PC-3 (cell line): ENCODE results near the gene LYZL2. TPM values are rescaled to one million over a fixed set of nuclear protein-coding genes. Genes with fewer than 3 reads are reported as not detected.
"Not testable (repeated sequence)": the region's sequence is repeated elsewhere in the genome, so short reads cannot be mapped to it uniquely, and the experiment has no call there.

ENCODE experiments used
- ATAC-seq: fragments of 200-7000 bp; cut with Tn5 transposase; 2 replicates; pipeline ENCODE4 v1.9.1; 2020; ENCODE audit warnings: mild to moderate bottlenecking, moderate library complexity
- BruUV-seq: library from RNA; stranded (reverse); fragments of 400-500 nt; replicated peaks from 2 replicates; lab custom pipeline; 2021; lab: Mats Ljungman, UMichigan
- CTCF ChIA-PET: fragments of 300-600 bp; sonication (Branson Sonifier 250); formaldehyde crosslinking; loops from one replicate; lab custom pipeline; 2022; ENCODE audit warnings: antibody characterized with exemption; lab: Charles Lee
- POLR2A ChIA-PET: fragments of 300-600 bp; sonication (Branson Sonifier 250); formaldehyde crosslinking; loops from one replicate; lab custom pipeline; 2022; ENCODE audit warnings: antibody characterized with exemption; ENCODE audit not compliant: unreplicated experiment; lab: Charles Lee
- DNase-seq: peaks from one replicate; pipeline ENCODE4 v3.0.0-alpha.2; 2015
- H2AFZ ChIP-seq: fragments of 300-600 bp; sonication (generic); 2 replicates; pipeline ENCODE4 v1.6.0; 2016; ENCODE audit warnings: antibody characterized with exemption, low read length
- H3F3A ChIP-seq: fragments of 300-600 bp; sonication (generic); one replicate; pipeline ENCODE4 v1.6.0; 2017; ENCODE audit warnings: antibody characterized with exemption, low read length, control low read depth, mild to moderate bottlenecking; ENCODE audit not compliant: unreplicated experiment
- H3K27ac ChIP-seq: fragments of 300-600 bp; sonication (generic); 2 replicates; pipeline ENCODE4 v1.5.1; 2016; ENCODE audit warnings: mild to moderate bottlenecking, low read length
- H3K27me3 ChIP-seq: fragments of 300-600 bp; sonication (generic); 2 replicates; pipeline ENCODE4 v1.6.1; 2016; ENCODE audit warnings: low read length, mixed read lengths
- H3K36me3 ChIP-seq: fragments of 300-600 bp; sonication (generic); 2 replicates; pipeline ENCODE4 v1.6.1; 2016; ENCODE audit warnings: low read depth, mixed run types, low read length, mixed read lengths
- H3K4me1 ChIP-seq: fragments of 300-600 bp; sonication (generic); 2 replicates; pipeline ENCODE4 v1.5.1; 2016; ENCODE audit warnings: low read length; ENCODE audit not compliant: insufficient read depth
- H3K4me2 ChIP-seq: fragments of 300-600 bp; sonication (generic); 2 replicates; pipeline ENCODE4 v1.6.0; 2016; ENCODE audit warnings: low read length
- H3K4me3 ChIP-seq: fragments of 300-600 bp; sonication (generic); 2 replicates; pipeline ENCODE4 v1.5.1; 2016; ENCODE audit warnings: mild to moderate bottlenecking, low read length, mixed read lengths
- H3K79me2 ChIP-seq: fragments of 300-600 bp; sonication (generic); 2 replicates; pipeline ENCODE4 v1.6.1; 2017; ENCODE audit warnings: low read length, mixed read lengths
- H3K9ac ChIP-seq: fragments of 300-600 bp; sonication (generic); 2 replicates; pipeline ENCODE4 v1.6.0; 2016; ENCODE audit warnings: mild to moderate bottlenecking, low read length
- H3K9me2 ChIP-seq: fragments of 300-600 bp; sonication (generic); replicated peaks from 2 replicates; pipeline ENCODE4 v1.6.1; 2016; ENCODE audit warnings: mixed run types, low read length, mixed read lengths
- H3K9me3 ChIP-seq: fragments of 300-600 bp; sonication (generic); 2 replicates; pipeline ENCODE4 v1.6.1; 2016; ENCODE audit warnings: low read length, mixed read lengths
- H4K20me1 ChIP-seq: fragments of 300-600 bp; sonication (generic); 2 replicates; pipeline ENCODE4 v1.6.1; 2016; ENCODE audit warnings: low read length, mixed read lengths
- EZH2 ChIP-seq: fragments of 300-600 bp; sonication (generic); IDR thresholded peaks from one replicate; pipeline ENCODE4 v1.6.1; 2017; ENCODE audit warnings: antibody characterized with exemption, mild to moderate bottlenecking, low read length; ENCODE audit not compliant: unreplicated experiment
- EZH2phosphoT487 ChIP-seq: fragments of 300-600 bp; sonication (generic); IDR thresholded peaks from 2 replicates; pipeline ENCODE4 v1.6.1; 2018; ENCODE audit warnings: mild to moderate bottlenecking, antibody characterized with exemption, low read length, borderline replicate concordance
- intact Hi-C: fragments of 100-400 bp; cut with micrococcal nuclease; formaldehyde crosslinking; loops from 2 replicates; pipeline ENCODE4 v1.9.0; 2023
- total RNA-seq: library from RNA; depleted of rRNA; stranded (reverse); fragments of >200 nt; gene quantifications from 2 replicates; pipeline ENCODE4 v1.2.3, GENCODE V29; 2014
- TF ChIP-seq, protein P1 (sequence below): fragments of 300-600 bp; sonication (generic); conservative IDR thresholded peaks from 2 replicates; pipeline ENCODE4 v1.5.1; 2017; ENCODE audit warnings: antibody characterized with exemption, low read depth, mild to moderate bottlenecking, low read length

Gene LYZL2
- total RNA-seq, 1 experiment from 2014 or later, result not detected

DNA sequence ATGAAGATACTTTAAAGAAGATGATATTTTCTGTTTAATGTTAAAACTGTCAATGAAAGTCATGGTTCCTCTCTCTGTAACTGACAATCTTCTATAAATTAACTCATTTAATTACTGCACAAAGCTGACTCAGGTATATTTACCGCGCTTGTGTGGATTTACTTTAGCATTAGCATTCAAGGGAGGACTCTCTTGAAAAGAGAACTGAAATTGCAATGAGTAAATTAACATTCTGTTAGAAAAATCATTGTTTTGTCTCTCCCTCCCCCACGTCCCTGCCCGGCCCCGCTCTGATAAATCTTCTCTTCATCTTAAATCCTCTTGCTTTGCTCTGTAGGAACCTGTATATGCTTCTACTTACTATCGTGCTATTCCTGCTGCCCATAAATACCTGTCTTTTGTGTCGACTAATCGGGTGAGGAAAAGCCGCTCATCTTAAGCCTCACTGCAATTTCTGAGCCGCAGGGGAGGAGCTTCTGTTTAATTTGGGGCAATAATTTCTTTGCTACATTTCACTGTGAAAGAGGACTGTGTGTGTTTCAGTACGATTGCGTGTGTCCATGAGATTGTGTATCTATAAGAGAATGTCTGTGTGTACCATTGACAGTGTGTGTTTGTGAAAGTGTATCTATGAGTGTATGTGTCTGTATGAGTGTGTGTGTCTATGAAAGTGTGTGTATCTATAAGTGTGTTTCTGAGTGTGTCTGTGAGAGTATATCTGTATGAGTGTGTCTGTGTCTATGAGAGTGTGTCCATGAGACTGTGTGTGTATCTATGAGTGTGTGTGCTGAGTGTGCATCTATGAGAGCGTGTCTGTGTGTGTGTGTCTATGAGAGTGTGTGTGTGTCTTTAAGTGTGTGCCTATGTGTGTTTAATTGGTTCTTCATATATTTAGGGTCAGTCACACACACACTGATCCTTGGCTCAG lies 46.5 kb upstream of the LYZL2 start:
- Histone ChIP-seq H3K9ac (no peak overlapping the region), H3F3A (no peaks in the 10 kb centered on the region), H3K79me2 (no peaks in the 10 kb centered on the region), H3K4me2 (no peak overlapping the region), H3K9me2 (no peaks in the 10 kb centered on the region), H3K36me3 (no peaks in the 10 kb centered on the region), H3K4me1 (peaks cover 5% of the 10 kb centered on the region; the same call in 1 of the 2 replicates), H3K27ac (no peak overlapping the region), H3K27me3 (no peaks in the 10 kb centered on the region), H4K20me1 (no peaks in the 10 kb centered on the region), H2AFZ (no peak overlapping the region), H3K4me3 (no peak overlapping the region), H3K9me3 (peaks cover 4% of the 10 kb centered on the region; the same call in 1 of the 2 replicates)
- ChIA-PET POLR2A (no interaction called here), CTCF (no interaction called here)
- no TSS peak for BruUV-seq
- TF ChIP-seq, protein P1, sequence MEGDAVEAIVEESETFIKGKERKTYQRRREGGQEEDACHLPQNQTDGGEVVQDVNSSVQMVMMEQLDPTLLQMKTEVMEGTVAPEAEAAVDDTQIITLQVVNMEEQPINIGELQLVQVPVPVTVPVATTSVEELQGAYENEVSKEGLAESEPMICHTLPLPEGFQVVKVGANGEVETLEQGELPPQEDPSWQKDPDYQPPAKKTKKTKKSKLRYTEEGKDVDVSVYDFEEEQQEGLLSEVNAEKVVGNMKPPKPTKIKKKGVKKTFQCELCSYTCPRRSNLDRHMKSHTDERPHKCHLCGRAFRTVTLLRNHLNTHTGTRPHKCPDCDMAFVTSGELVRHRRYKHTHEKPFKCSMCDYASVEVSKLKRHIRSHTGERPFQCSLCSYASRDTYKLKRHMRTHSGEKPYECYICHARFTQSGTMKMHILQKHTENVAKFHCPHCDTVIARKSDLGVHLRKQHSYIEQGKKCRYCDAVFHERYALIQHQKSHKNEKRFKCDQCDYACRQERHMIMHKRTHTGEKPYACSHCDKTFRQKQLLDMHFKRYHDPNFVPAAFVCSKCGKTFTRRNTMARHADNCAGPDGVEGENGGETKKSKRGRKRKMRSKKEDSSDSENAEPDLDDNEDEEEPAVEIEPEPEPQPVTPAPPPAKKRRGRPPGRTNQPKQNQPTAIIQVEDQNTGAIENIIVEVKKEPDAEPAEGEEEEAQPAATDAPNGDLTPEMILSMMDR, result no peak
- TF ChIP-seq EZH2phosphoT487 (no peak), EZH2 (no peak)
- intact Hi-C loops, result no loop called here
- DNase-seq (no peak), ATAC-seq (no peak)

DNA sequence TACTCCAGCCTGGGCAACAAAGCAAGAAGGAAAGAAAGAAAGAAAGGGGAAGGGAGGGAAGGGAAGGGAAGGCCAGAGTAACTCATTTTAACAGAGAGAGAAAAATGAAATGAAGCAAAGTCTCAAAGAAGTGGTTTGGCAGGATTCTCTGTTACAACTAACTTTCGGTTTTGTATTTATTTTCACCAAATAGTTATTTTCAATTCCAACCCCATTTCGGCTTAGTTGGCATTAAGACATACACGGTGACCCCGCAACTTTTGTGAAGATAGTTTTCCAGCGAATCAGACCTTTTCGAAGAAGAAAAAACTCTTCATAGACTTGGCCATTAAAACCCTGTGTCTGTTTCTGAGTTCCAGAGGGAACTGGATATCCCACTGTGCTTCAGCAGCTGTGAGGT lies 45.2 kb upstream of the LYZL2 start:
- CTCF ChIA-PET, result no interaction called here
- Histone ChIP-seq H2AFZ (no peak overlapping the region), H3F3A (no peaks in the 10 kb centered on the region), H3K27me3 (no peaks in the 10 kb centered on the region), H3K27ac (no peak overlapping the region), H3K4me2 (no peak overlapping the region), H3K4me1 (peaks cover 12% of the 10 kb centered on the region), H3K79me2 (no peaks in the 10 kb centered on the region), H3K9me3 (no peaks in the 10 kb centered on the region), H3K36me3 (no peaks in the 10 kb centered on the region), H3K9ac (no peak overlapping the region), H3K9me2 (no peaks in the 10 kb centered on the region), H3K4me3 (no peak overlapping the region), H4K20me1 (no peaks in the 10 kb centered on the region)
- BruUV-seq, result no TSS peak
- TF ChIP-seq EZH2 (no peak), EZH2phosphoT487 (no peak)
- TF ChIP-seq, protein P1, result no peak
- POLR2A ChIA-PET, result no interaction called here
- intact Hi-C loops, result no loop called here
- ATAC-seq, result no peak
- no peak for DNase-seq

DNA sequence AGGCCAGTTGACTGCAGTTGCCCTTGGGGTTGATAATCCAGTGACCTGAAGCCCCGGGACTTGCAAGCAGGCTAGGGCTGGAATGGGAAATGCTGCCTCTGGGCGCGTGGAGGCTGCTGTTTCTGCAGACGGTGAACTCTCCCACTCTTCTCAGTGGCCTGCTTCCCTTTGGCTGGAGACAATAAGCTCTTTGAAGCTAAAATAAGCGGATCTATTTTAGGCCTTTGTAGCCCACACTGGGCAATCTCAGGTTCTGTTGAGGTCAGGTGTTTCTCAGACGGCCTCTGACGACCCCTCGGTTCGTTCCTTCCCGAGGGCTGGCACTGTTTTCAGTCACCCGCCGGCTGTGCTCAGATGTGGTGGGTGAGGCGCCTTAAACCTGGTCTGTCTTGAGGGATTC lies 43.7 kb upstream of the LYZL2 start:
- H3K27me3 ChIP-seq, DNase-seq, H3K9ac ChIP-seq, H4K20me1 ChIP-seq, BruUV-seq, H3K9me3 ChIP-seq, H3K4me2 ChIP-seq, H3K79me2 ChIP-seq, H3K27ac ChIP-seq, ATAC-seq, intact Hi-C loops, CTCF ChIA-PET, H3K36me3 ChIP-seq, H3K4me3 ChIP-seq, POLR2A ChIA-PET, H3F3A ChIP-seq, H2AFZ ChIP-seq, H3K9me2 ChIP-seq: not testable (repeated sequence)
- peaks cover 14% of the 10 kb centered on the region for H3K4me1 ChIP-seq

DNA sequence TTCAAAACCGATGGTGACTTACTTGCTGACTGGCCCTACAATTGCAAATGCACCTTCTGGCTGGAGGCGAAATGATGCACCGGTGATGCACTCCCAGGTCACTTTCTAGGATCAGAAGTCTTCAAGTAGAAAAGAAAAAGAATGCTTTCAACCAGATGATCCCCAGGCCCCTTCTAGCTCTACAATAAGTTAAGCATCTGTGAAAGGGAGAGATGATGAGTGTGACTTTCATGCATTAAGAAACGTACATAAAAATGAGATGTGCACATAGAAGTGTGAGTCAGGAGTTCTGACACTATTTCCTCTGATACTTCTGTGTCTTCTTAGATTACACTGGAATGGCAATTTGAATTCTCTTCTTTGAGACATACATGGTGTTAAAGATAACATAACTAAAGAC lies 42.8 kb upstream of the LYZL2 start:
- intact Hi-C loops, H3F3A ChIP-seq, H3K9me3 ChIP-seq, BruUV-seq, H3K4me2 ChIP-seq, POLR2A ChIA-PET, H3K4me3 ChIP-seq, DNase-seq, H3K79me2 ChIP-seq, H2AFZ ChIP-seq, H3K27ac ChIP-seq, H3K9ac ChIP-seq, ATAC-seq, CTCF ChIA-PET, H3K9me2 ChIP-seq, H3K36me3 ChIP-seq, H3K27me3 ChIP-seq, H4K20me1 ChIP-seq: not testable (repeated sequence)
- peaks cover 14% of the 10 kb centered on the region for H3K4me1 ChIP-seq
